HEK293 (cell line): ENCODE results near the gene IRS2.

Experiments used
- CTCF ChIA-PET: fragments of 350-600 bp; formaldehyde crosslinking; extraction: SDS; loops from one replicate; lab custom pipeline; 2021; ENCODE audit warnings: antibody characterized with exemption; lab: Yijun Ruan, JAX
- POLR2A ChIA-PET: fragments of 300-600 bp; formaldehyde crosslinking; extraction: SDS; loops from one replicate; lab custom pipeline; 2020; ENCODE audit warnings: antibody characterized with exemption, inconsistent platforms; lab: Yijun Ruan, JAX
- H3K27ac ChIP-seq: fragments of 200-500 bp; sonication (Bioruptor generic); 2 replicates; pipeline ENCODE4 v1.5.1; 2014; ENCODE audit warnings: low read depth, low read length, control low read depth, inconsistent platforms; ENCODE audit errors: extremely low read depth
- H3K36me3 ChIP-seq, 2 experiments: fragments of 200-500 bp in 1 of 2; sonication (Bioruptor generic) in 1 of 2; 1 replicate in 1 of 2; 2 replicates in 1 of 2; pipeline ENCODE4 v1.5.1; 2014 to 2017; ENCODE audit warnings: inconsistent platforms in 2 of 2, low read length in 2 of 2; ENCODE audit not compliant: control insufficient read depth in 2 of 2, insufficient read depth in 1 of 2
- H3K4me1 ChIP-seq: fragments of 200-500 bp; sonication (Bioruptor generic); 2 replicates; pipeline ENCODE4 v1.5.1; 2014; ENCODE audit warnings: mild to moderate bottlenecking, low read length, inconsistent platforms; ENCODE audit not compliant: control insufficient read depth, insufficient read depth
- H3K4me3 ChIP-seq: 2 replicates; pipeline ENCODE4 v1.5.1; 2011; ENCODE audit warnings: low read depth, mild to moderate bottlenecking, control low read depth, low read length, moderate library complexity
- H3K9me3 ChIP-seq: fragments of 200-500 bp; sonication (Bioruptor generic); 2 replicates; pipeline ENCODE4 v1.5.1; 2014; ENCODE audit warnings: low read depth, low read length, inconsistent platforms; ENCODE audit not compliant: control insufficient read depth, insufficient read depth
- BCL11A ChIP-seq: fragments of 450-650 bp; formaldehyde crosslinking; IDR thresholded peaks from 2 replicates; pipeline ENCODE4 v1.5.1; 2016; ENCODE audit warnings: low read depth, missing biosample characterization, missing genetic modification characterization
- GLI2 ChIP-seq: fragments of 450-650 bp; formaldehyde crosslinking; IDR thresholded peaks from 2 replicates; pipeline ENCODE4; 2017; ENCODE audit warnings: missing biosample characterization, missing genetic modification characterization, low read depth, borderline replicate concordance
- MZF1 ChIP-seq: fragments of 450-650 bp; formaldehyde crosslinking; IDR thresholded peaks from 2 replicates; pipeline ENCODE4 v1.5.1; 2017; ENCODE audit warnings: missing biosample characterization, missing genetic modification characterization, borderline replicate concordance
- SCRT2 ChIP-seq: fragments of 450-650 bp; formaldehyde crosslinking; IDR thresholded peaks from 2 replicates; pipeline ENCODE4 v1.5.1; 2016; ENCODE audit warnings: missing biosample characterization, missing genetic modification characterization
- ZNF121 ChIP-seq: fragments of 450-650 bp; formaldehyde crosslinking; IDR thresholded peaks from 2 replicates; pipeline ENCODE4 v1.5.1; 2016; ENCODE audit warnings: missing biosample characterization, missing genetic modification characterization
- ZNF23 ChIP-seq: fragments of 450-650 bp; formaldehyde crosslinking; IDR thresholded peaks from 2 replicates; pipeline ENCODE4 v1.5.1; 2016; ENCODE audit warnings: missing biosample characterization, missing genetic modification characterization, borderline replicate concordance
- ZNF324 ChIP-seq: fragments of 450-650 bp; formaldehyde crosslinking; IDR thresholded peaks from 2 replicates; pipeline ENCODE4 v1.5.1; 2016; ENCODE audit warnings: missing biosample characterization, missing genetic modification characterization
- ZNF398 ChIP-seq: fragments of 450-650 bp; formaldehyde crosslinking; IDR thresholded peaks from 2 replicates; pipeline ENCODE4 v1.5.1; 2017; ENCODE audit warnings: missing biosample characterization, missing genetic modification characterization
- ZNF404 ChIP-seq: fragments of 450-650 bp; formaldehyde crosslinking; IDR thresholded peaks from 2 replicates; pipeline ENCODE4 v1.5.1; 2017; ENCODE audit warnings: missing biosample characterization, missing genetic modification characterization
- ZNF518A ChIP-seq: fragments of 450-650 bp; formaldehyde crosslinking; conservative IDR thresholded peaks from 2 replicates; pipeline ENCODE4 v1.5.1; 2016; ENCODE audit warnings: low read depth, missing biosample characterization, missing genetic modification characterization
- ZNF521 ChIP-seq: fragments of 450-650 bp; formaldehyde crosslinking; IDR thresholded peaks from 2 replicates; pipeline ENCODE4 v1.5.1; 2017; ENCODE audit warnings: missing biosample characterization, mild to moderate bottlenecking, missing genetic modification characterization
- ZNF558 ChIP-seq: fragments of 450-650 bp; formaldehyde crosslinking; IDR thresholded peaks from 2 replicates; pipeline ENCODE4 v1.5.1; 2016; ENCODE audit warnings: missing biosample characterization, missing genetic modification characterization
- ZNF692 ChIP-seq: fragments of 450-650 bp; formaldehyde crosslinking; IDR thresholded peaks from 2 replicates; pipeline ENCODE4 v1.5.1; 2016; ENCODE audit warnings: missing biosample characterization, missing genetic modification characterization
- ZNF701 ChIP-seq: fragments of 450-650 bp; formaldehyde crosslinking; IDR thresholded peaks from 2 replicates; pipeline ENCODE4 v1.5.1; 2016; ENCODE audit warnings: missing biosample characterization, missing genetic modification characterization
- ZNF776 ChIP-seq: fragments of 450-650 bp; formaldehyde crosslinking; IDR thresholded peaks from 2 replicates; pipeline ENCODE4 v1.5.0; 2017; ENCODE audit warnings: missing biosample characterization, missing genetic modification characterization, borderline replicate concordance

The IRS2 gene

DNA sequence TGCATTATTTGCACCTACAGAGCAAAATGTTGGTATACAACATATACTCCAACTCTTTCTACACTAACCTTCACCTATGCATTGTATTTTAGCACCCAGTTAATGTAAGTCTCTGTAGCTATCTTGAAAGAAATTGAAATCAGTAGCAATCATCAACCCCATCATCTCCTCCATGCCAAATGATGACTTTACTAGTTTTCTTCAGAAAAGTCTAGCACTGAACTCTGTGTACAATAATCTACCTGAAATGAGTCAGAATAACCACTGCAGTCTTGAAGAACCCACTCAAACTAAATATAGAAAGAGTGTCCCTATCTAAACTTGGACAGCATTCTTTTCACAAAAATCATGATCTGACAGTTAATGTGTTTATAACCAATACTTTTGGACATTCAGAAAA lies 9.8 kb downstream of the IRS2 start:
- H3K4me1 ChIP-seq, result peaks cover 26% of the 10 kb centered on the region
- H3K27ac ChIP-seq, result no peak overlapping the region
- H3K9me3 ChIP-seq, result no peaks in the 10 kb centered on the region
- H3K4me3 ChIP-seq, result peak overlapping the region; percentile 9; the same call in 1 of the 2 replicates
- ChIA-PET POLR2A (no interaction called here), CTCF (no interaction called here)
- peaks cover 0 to 36% of the 10 kb centered on the region in 2 experiments; a peak in 2 of 3 replicates for H3K36me3 ChIP-seq
- no peak for TF ChIP-seq MZF1 (tag by site-specific recombination)
- no peak for TF ChIP-seq ZNF404 (tag by site-specific recombination)
- TF ChIP-seq ZNF518A (tag by site-specific recombination), result no peak
- no peak for TF ChIP-seq ZNF558 (tag by site-specific recombination)
- no peak for TF ChIP-seq ZNF521 (tag by site-specific recombination)
- no peak for TF ChIP-seq ZNF23
- TF ChIP-seq GLI2 (tag by site-specific recombination), result no peak
- TF ChIP-seq ZNF692 (tag by site-specific recombination), result no peak

DNA sequence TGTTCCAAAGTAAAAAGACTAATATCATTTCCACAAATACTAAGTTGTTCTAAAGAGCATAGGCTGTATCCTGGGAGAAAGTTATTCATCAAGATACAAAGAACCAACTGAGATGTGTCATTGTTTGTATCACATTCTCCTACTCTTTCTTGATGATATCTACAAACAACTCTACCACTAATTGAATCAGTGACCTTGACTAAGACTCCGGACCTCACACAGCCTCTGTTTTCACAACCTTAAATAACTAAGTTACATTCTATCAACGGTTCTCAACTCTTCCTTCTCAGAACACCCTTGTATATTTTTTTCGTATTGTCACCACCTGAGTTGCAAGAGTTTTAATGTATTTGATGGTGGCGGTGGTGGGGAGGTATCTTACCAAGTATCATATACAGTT lies 12.6 kb downstream of the IRS2 start:
- Histone ChIP-seq H3K4me3 (no peak overlapping the region), H3K27ac (no peak overlapping the region)
- POLR2A ChIA-PET, result no interaction called here

GRCh38 chr13:109773276-109773675 lies 13.1 kb downstream of the IRS2 start:
- Histone ChIP-seq H3K9me3 (no peaks in the 10 kb centered on the region), H3K4me3 (no peak overlapping the region), H3K27ac (no peak overlapping the region), H3K36me3 (peaks cover 0 to 33% of the 10 kb centered on the region in 2 experiments; a peak in 2 of 3 replicates), H3K4me1 (peaks cover 15% of the 10 kb centered on the region)
- peak; percentile 82 for TF ChIP-seq SCRT2 (tag by site-specific recombination)
- TF ChIP-seq ZNF776, result no peak
- TF ChIP-seq ZNF324, result no peak
- TF ChIP-seq ZNF121 (tag by site-specific recombination), result no peak
- POLR2A ChIA-PET, result no interaction called here
- CTCF ChIA-PET, result no interaction called here

More for the DNA sequence above, 12.6 kb downstream of the IRS2 start:
- H3K36me3 ChIP-seq, result peaks cover 0 to 32% of the 10 kb centered on the region in 2 experiments; a peak in 2 of 3 replicates
- peaks cover 18% of the 10 kb centered on the region for H3K4me1 ChIP-seq
- H3K9me3 ChIP-seq, result no peaks in the 10 kb centered on the region
- CTCF ChIA-PET, result no interaction called here
- TF ChIP-seq BCL11A (tag by site-specific recombination), result no peak
- no peak for TF ChIP-seq ZNF701
- no peak for TF ChIP-seq ZNF398 (tag by site-specific recombination)
